D721Med (cell line): ENCODE results near the gene MELK.
"Not testable (repeated sequence)": the region's sequence is repeated elsewhere in the genome, so short reads cannot be mapped to it uniquely, and the experiment has no call there.

Source experiments
- DNase-seq: peaks from one replicate; pipeline ENCODE4 v3.0.0; 2011; ENCODE audit warnings: low spot score; ENCODE audit not compliant: insufficient read length
- FAIRE-seq: peaks from 2 replicates; lab custom pipeline; 2011; peaks lifted over from hg19 to GRCh38; lab: Jason Lieb, UNC
- TF ChIP-seq, protein P1 (sequence below): IDR thresholded peaks from 2 replicates; pipeline ENCODE4 v1.5.1; 2012; ENCODE audit warnings: mild to moderate bottlenecking, control low read depth; ENCODE audit not compliant: insufficient read depth; ENCODE audit errors: missing control alignments

The MELK gene

DNA sequence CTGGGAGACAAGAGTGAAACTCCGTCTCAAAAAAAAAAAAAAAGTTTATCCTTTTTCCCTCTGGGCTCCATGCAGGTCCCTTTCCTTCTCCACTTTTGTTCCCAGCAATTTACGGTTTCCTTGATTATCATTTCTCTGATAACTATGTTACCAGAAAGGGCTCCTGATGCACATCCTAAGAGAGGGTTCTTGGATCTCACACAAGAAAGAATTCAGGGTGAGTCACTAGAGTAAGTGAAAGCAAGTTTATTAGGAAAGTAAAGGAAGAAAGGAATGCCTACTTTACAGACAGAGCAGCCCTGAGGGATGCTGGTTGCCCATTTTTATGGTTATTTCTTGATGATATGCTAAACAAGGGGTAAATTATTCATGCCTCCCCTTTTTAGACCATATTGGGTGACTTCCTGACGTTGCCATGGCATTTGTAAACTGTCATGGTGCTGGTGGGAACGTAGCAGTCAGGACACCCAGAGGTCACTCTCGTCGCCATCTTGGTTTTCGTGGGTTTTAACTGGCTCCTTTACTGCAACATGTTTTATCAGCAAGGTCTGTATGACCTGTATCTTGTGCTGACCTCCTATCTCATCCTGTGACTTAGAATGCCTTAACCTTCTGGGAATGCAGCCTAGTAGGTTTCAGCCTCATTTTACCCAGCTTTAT lies 13.5 kb upstream of the MELK start:
- TF ChIP-seq, protein P1, sequence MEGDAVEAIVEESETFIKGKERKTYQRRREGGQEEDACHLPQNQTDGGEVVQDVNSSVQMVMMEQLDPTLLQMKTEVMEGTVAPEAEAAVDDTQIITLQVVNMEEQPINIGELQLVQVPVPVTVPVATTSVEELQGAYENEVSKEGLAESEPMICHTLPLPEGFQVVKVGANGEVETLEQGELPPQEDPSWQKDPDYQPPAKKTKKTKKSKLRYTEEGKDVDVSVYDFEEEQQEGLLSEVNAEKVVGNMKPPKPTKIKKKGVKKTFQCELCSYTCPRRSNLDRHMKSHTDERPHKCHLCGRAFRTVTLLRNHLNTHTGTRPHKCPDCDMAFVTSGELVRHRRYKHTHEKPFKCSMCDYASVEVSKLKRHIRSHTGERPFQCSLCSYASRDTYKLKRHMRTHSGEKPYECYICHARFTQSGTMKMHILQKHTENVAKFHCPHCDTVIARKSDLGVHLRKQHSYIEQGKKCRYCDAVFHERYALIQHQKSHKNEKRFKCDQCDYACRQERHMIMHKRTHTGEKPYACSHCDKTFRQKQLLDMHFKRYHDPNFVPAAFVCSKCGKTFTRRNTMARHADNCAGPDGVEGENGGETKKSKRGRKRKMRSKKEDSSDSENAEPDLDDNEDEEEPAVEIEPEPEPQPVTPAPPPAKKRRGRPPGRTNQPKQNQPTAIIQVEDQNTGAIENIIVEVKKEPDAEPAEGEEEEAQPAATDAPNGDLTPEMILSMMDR = no peak
- DNase-seq = no peak
- no peak for FAIRE-seq

- no peak for DNase-seq
- TF ChIP-seq, protein P1 = no peak
- FAIRE-seq = no peak
Measured at GRCh38 chr9:36560771-36561170, 11.9 kb upstream of the MELK start.

DNA sequence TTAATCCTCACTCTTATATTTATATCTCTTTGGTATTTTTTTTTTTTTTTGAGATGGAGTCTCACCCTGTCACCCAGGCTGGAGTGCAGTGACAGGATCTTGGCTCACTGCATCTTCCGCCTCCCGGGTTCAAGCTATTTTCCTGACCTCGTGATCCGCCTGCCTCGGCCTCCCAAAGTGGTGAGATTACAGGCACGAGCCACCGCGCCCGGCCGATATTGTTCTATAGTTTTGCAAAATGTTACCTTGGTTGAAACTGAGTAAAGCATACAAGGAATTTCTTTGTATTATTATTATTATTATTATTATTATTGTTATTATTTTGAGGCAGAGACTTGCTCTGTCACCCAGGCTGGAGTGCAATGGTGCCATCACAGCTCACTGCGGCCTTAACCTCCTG lies 9.9 kb upstream of the MELK start:
- not testable (repeated sequence) for FAIRE-seq, DNase-seq

DNA sequence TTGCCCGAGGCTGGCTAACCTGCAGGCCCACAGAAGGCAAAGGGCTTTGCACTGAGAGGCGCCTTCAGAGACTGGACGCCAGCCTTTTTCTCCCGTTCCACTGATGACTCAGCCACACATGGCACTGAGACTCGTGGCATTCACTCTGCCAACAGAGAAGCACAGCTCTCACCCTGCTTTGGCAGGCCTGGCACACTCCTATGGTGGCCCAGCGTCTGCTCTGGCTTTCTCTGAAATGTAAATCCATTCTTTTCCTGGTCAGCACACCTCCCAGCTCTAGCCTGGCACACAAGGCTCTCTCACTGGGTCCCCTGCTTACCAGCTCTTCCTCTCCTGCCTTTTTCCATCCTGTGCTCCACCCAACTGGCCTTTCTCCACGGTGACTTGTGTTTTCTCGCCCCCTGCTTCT lies 5.9 kb upstream of the MELK start:
- FAIRE-seq (no peak), DNase-seq (no peak)
- TF ChIP-seq, protein P1 = no peak

GRCh38 chr9:36568681-36569080 lies 4.0 kb upstream of the MELK start:
- DNase-seq, FAIRE-seq: not testable (repeated sequence)

DNA sequence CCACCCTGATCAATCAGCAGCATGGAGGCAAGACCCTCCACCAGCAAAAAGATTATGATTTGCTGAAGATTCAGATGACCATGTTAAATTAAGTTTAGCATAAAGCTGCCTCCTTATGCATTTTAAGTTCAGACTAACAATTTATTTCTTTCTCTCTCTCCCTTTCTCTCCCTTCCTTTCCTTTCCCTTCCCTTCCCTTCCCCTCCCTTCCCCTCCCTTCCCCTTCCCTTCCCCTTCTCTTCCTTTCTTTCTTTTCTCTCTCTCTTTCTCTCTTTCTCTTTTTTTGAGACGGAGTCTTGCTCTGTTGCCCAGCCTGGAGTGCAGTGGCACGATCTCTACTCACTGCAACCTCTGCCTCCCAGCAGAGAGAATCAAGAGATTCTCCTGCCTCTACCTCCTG lies 1.4 kb upstream of the MELK start:
- DNase-seq = no peak
- TF ChIP-seq, protein P1 = no peak
- no peak for FAIRE-seq

- not testable (repeated sequence) for DNase-seq, FAIRE-seq
Measured at GRCh38 chr9:36574045-36574444, 1.4 kb downstream of the MELK start.

DNA sequence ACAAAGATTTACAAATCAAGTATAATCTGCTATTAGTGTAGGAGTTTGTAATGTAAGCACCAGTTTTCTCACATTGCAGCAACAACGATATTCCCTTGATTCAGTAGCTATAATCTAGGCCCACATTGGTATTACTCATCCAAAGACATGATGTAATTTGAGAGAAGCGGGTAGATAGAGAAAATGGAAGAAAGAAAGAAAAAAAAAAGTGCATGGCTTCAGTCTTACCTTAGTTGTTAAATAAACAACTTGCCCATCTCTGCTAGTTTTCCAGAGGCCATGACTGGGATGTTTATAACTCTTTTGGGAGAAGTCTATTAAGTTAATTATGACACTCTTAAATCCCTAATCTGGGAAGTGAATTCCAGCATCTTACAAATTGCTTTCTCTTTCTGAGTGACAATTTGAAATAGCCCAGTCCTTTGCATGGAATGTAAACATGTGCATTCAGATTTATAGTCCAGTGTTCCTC lies 2.8 kb downstream of the MELK start:
- FAIRE-seq (no peak), DNase-seq (no peak)

More for the DNA sequence above, 2.8 kb downstream of the MELK start:
- TF ChIP-seq, protein P1 = no peak
